ENCODE measurements around the gene ZNF618.

The ZNF618 gene

GRCh38 chr9:113957351-113957750, 81.2 kb downstream of the ZNF618 start:
- no peak for DNase-seq (ENCODE audit: low read depth)

GRCh38 chr9:113957821-113958341, 81.8 kb downstream of the ZNF618 start:
- no peak for DNase-seq (ENCODE audit: low read depth)

GRCh38 chr9:113958556-113958955, 82.4 kb downstream of the ZNF618 start:
- no peak for DNase-seq (ENCODE audit: low read depth)

- no peak for DNase-seq (ENCODE audit: low read depth)
Observed at GRCh38 chr9:113960768-113961167, 84.7 kb downstream of the ZNF618 start.

GRCh38 chr9:113962396-113962795, 86.3 kb downstream of the ZNF618 start:
- DNase-seq (ENCODE audit: low read depth), result no peak

GRCh38 chr9:113963017-113963620, 87.0 kb downstream of the ZNF618 start:
- no peak for DNase-seq (ENCODE audit: low read depth)

GRCh38 chr9:113963696-113964494, 87.8 kb downstream of the ZNF618 start:
- DNase-seq (ENCODE audit: low read depth), result no peak

GRCh38 chr9:113964495-113965170, 88.5 kb downstream of the ZNF618 start:
- DNase-seq (ENCODE audit: low read depth), result no peak

- no peak for DNase-seq (ENCODE audit: low read depth)
Observed at GRCh38 chr9:113966394-113966793, 90.3 kb downstream of the ZNF618 start.

GRCh38 chr9:113967380-113967779, 91.3 kb downstream of the ZNF618 start:
- DNase-seq (ENCODE audit: low read depth), result no peak

GRCh38 chr9:113969343-113969742, 93.2 kb downstream of the ZNF618 start:
- no peak for DNase-seq (ENCODE audit: low read depth)

- DNase-seq (ENCODE audit: low read depth), result no peak
Observed at GRCh38 chr9:113973226-113973625, 97.1 kb downstream of the ZNF618 start.

- no peak for DNase-seq (ENCODE audit: low read depth)
Observed at GRCh38 chr9:113973963-113974413, 97.9 kb downstream of the ZNF618 start.

- no peak for DNase-seq (ENCODE audit: low read depth)
Observed at GRCh38 chr9:113976915-113977314, 100.8 kb downstream of the ZNF618 start.

GRCh38 chr9:113978725-113979342, 102.7 kb downstream of the ZNF618 start:
- no peak for DNase-seq (ENCODE audit: low read depth)

GRCh38 chr9:113979343-113980127, 103.4 kb downstream of the ZNF618 start:
- no peak for DNase-seq (ENCODE audit: low read depth)

- DNase-seq (ENCODE audit: low read depth), result no peak
Observed at GRCh38 chr9:113984639-113985380, 108.7 kb downstream of the ZNF618 start.

GRCh38 chr9:113985968-113986585, 110.0 kb downstream of the ZNF618 start:
- no peak for DNase-seq (ENCODE audit: low read depth)

- no peak for DNase-seq (ENCODE audit: low read depth)
Observed at GRCh38 chr9:113986931-113987330, 110.8 kb downstream of the ZNF618 start.

GRCh38 chr9:113987526-113987925, 111.4 kb downstream of the ZNF618 start:
- DNase-seq (ENCODE audit: low read depth), result no peak

All from stimulated activated CD8-positive, alpha-beta memory T cell treated with anti-CD3 and anti-CD28 coated beads, Interleukin-15, amount 100 ng/mL, for 1 hour (primary cell).